ENCODE measurements around the gene UBASH3B.
A peak's percentile ranks its signal among the peaks of the same experiment; 100 is the strongest.
"Not testable (repeated sequence)": the region's sequence is repeated elsewhere in the genome, so short reads cannot be mapped to it uniquely, and the experiment has no call there.

The UBASH3B gene

GRCh38 chr11:122820158-122820557 lies 164.6 kb downstream of the UBASH3B start:
- no peak for DNase-seq

GRCh38 chr11:122821169-122821568 lies 165.6 kb downstream of the UBASH3B start:
- no peak for DNase-seq

GRCh38 chr11:122822241-122822640 lies 166.7 kb downstream of the UBASH3B start:
- no peak for DNase-seq

GRCh38 chr11:122823564-122823963 lies 168.0 kb downstream of the UBASH3B start:
- no peak for DNase-seq

GRCh38 chr11:122829371-122829770 lies 173.8 kb downstream of the UBASH3B start:
- DNase-seq: not testable (repeated sequence)

- DNase-seq: not testable (repeated sequence)
These were observed 176.8 kb downstream of the UBASH3B start for GRCh38 chr11:122832297-122832696.

- no peak for DNase-seq
These were observed 177.4 kb downstream of the UBASH3B start for GRCh38 chr11:122832721-122833470.

GRCh38 chr11:122833846-122834464 lies 178.4 kb downstream of the UBASH3B start:
- DNase-seq: no peak

GRCh38 chr11:122836916-122837315 lies 181.4 kb downstream of the UBASH3B start:
- DNase-seq: no peak

GRCh38 chr11:122837528-122838346 lies 182.2 kb downstream of the UBASH3B start:
- DNase-seq: no peak

- DNase-seq: peak; percentile 6
These were observed 188.0 kb downstream of the UBASH3B start for GRCh38 chr11:122843281-122844141.

GRCh38 chr11:122847466-122847865 lies 191.9 kb downstream of the UBASH3B start:
- no peak for DNase-seq

GRCh38 chr11:122848186-122848585 lies 192.7 kb downstream of the UBASH3B start:
- DNase-seq: no peak

GRCh38 chr11:122850076-122850631 lies 194.6 kb downstream of the UBASH3B start:
- DNase-seq: no peak

- no peak for DNase-seq
These were observed 195.9 kb downstream of the UBASH3B start for GRCh38 chr11:122851366-122851966.

GRCh38 chr11:122852074-122852795 lies 196.7 kb downstream of the UBASH3B start:
- peak; percentile 22 for DNase-seq

- no peak for DNase-seq
These were observed 197.3 kb downstream of the UBASH3B start for GRCh38 chr11:122852796-122853160.

- no peak for DNase-seq
These were observed 197.7 kb downstream of the UBASH3B start for GRCh38 chr11:122853261-122853660.

- no peak for DNase-seq
These were observed 198.5 kb downstream of the UBASH3B start for GRCh38 chr11:122853971-122854446.

GRCh38 chr11:122861631-122862030 lies 206.1 kb downstream of the UBASH3B start:
- no peak for DNase-seq

GRCh38 chr11:122862091-122862490 lies 206.6 kb downstream of the UBASH3B start:
- DNase-seq: no peak

Data from stimulated activated CD4-positive, alpha-beta T cell treated with anti-CD3 and anti-CD28 coated beads, Interleukin-4, amount 100 ng/mL, for 1 hour (primary cell).